GM19395 (cell line): ENCODE results near the gene M1AP.
A peak's percentile ranks its signal among the peaks of the same experiment; 100 is the strongest.
"Not testable (repeated sequence)": the region's sequence is repeated elsewhere in the genome, so short reads cannot be mapped to it uniquely, and the experiment has no call there.

Source experiments
- ATAC-seq: cut with Tn5 transposase; IDR thresholded peaks from one replicate; pipeline ENCODE4 v1.9.1; 2021; ENCODE audit warnings: mild to moderate bottlenecking, moderate library complexity; ENCODE audit not compliant: unreplicated experiment

Gene M1AP

GRCh38 chr2:74569686-74570085, 78.4 kb downstream of the M1AP start:
- no peak for ATAC-seq

GRCh38 chr2:74567881-74568280, 80.2 kb downstream of the M1AP start:
- ATAC-seq = no peak

GRCh38 chr2:74566754-74567085, 81.4 kb downstream of the M1AP start:
- no peak for ATAC-seq

GRCh38 chr2:74566076-74566753, 81.9 kb downstream of the M1AP start:
- no peak for ATAC-seq

GRCh38 chr2:74564222-74564621, 83.9 kb downstream of the M1AP start:
- no peak for ATAC-seq

- ATAC-seq = no peak
These were observed 85.9 kb downstream of the M1AP start for GRCh38 chr2:74562126-74562775.

- ATAC-seq = not testable (repeated sequence)
These were observed 87.1 kb downstream of the M1AP start for GRCh38 chr2:74561022-74561421.

GRCh38 chr2:74560591-74560990, 87.5 kb downstream of the M1AP start:
- no peak for ATAC-seq

GRCh38 chr2:74559912-74560311, 88.2 kb downstream of the M1AP start:
- no peak for ATAC-seq

- no peak for ATAC-seq
These were observed 89.6 kb downstream of the M1AP start for GRCh38 chr2:74558284-74559230.

GRCh38 chr2:74556831-74557370, 91.2 kb downstream of the M1AP start:
- no peak for ATAC-seq

- ATAC-seq = no peak
These were observed 92.0 kb downstream of the M1AP start for GRCh38 chr2:74556159-74556558.

GRCh38 chr2:74555610-74556103, 92.5 kb downstream of the M1AP start:
- no peak for ATAC-seq

GRCh38 chr2:74554820-74555531, 93.2 kb downstream of the M1AP start:
- peak; percentile 42 for ATAC-seq

- ATAC-seq = peak; percentile 49
These were observed 94.0 kb downstream of the M1AP start, which contains the start of the genes DOK1 and LOXL3 for GRCh38 chr2:74553892-74554819. Gene DOK1, plus strand, starts transcription at chr2:74554720. Its CDS starts 35 bp downstream, at chr2:74554755. Gene LOXL3, minus strand, starts transcription at chr2:74553942. Its CDS starts 1,308 bp downstream, at chr2:74552634.

- peak; percentile 33 for ATAC-seq
These were observed 95.0 kb downstream of the M1AP start for GRCh38 chr2:74552914-74553811.

- ATAC-seq = peak; percentile 37
These were observed 95.9 kb downstream of the M1AP start for GRCh38 chr2:74551942-74552913.
